Fibroblast of lung (primary cell): Measurements from ENCODE around the gene APOL2. TPM values are rescaled to one million over a fixed set of nuclear protein-coding genes. Genes with fewer than 3 reads are reported as not detected.
"Not testable (repeated sequence)": the region's sequence is repeated elsewhere in the genome, so short reads cannot be mapped to it uniquely, and the experiment has no call there.

Source experiments
- DNase-seq, 2 donors: peaks; one replicate each; pipeline versions ENCODE4 v3.0.0 to v3.0.0-alpha.2; 2010; ENCODE audit warnings: low read depth in 2 of 2
- H2AFZ ChIP-seq: 2 replicates; pipeline ENCODE4 v1.5.1; 2012; ENCODE audit warnings: low read length, control low read depth, inconsistent platforms
- H3K27ac ChIP-seq: 2 replicates; pipeline ENCODE4 v1.5.1; 2011; ENCODE audit warnings: low read length, control low read depth; ENCODE audit not compliant: insufficient read depth
- H3K27me3 ChIP-seq: 2 replicates; pipeline ENCODE4 v1.5.1; 2011; ENCODE audit warnings: mild to moderate bottlenecking, low read length; ENCODE audit not compliant: control insufficient read depth, insufficient read depth
- H3K36me3 ChIP-seq: 2 replicates; pipeline ENCODE4 v1.5.1; 2011; ENCODE audit warnings: low read length; ENCODE audit not compliant: control insufficient read depth, insufficient read depth
- H3K4me1 ChIP-seq: 2 replicates; pipeline ENCODE4 v1.5.1; 2011; ENCODE audit warnings: low read length; ENCODE audit not compliant: control insufficient read depth, insufficient read depth; ENCODE audit errors: extremely low read depth
- H3K4me2 ChIP-seq: 2 replicates; pipeline ENCODE4 v1.5.1; 2011; ENCODE audit warnings: low read length, control low read depth; ENCODE audit not compliant: insufficient read depth; ENCODE audit errors: extremely low read depth
- H3K4me3 ChIP-seq, 4 experiments: fragments of 200-600 bp in 1 of 4; sonication (generic) in 1 of 4; replicated peaks in 1 of 4; 2 replicates each; pipeline ENCODE4 v1.5.1; 2011 to 2016; ENCODE audit warnings: low read length in 4 of 4, low read depth in 3 of 4, mild to moderate bottlenecking in 3 of 4, control low read depth in 2 of 4, inconsistent platforms in 1 of 4, mixed read lengths in 1 of 4; ENCODE audit not compliant: insufficient read depth in 1 of 4; ENCODE audit errors: control extremely low read depth in 1 of 4
- H3K79me2 ChIP-seq: 2 replicates; pipeline ENCODE4 v1.5.1; 2012; ENCODE audit warnings: mild to moderate bottlenecking, low read length, inconsistent platforms; ENCODE audit not compliant: control insufficient read depth, insufficient read depth
- H3K9ac ChIP-seq: 2 replicates; pipeline ENCODE4 v1.5.1; 2011; ENCODE audit warnings: mild to moderate bottlenecking, low read length, control low read depth; ENCODE audit not compliant: insufficient read depth
- H3K9me3 ChIP-seq: 2 replicates; pipeline ENCODE4 v1.5.1; 2012; ENCODE audit warnings: low read depth, low read length; ENCODE audit not compliant: control insufficient read depth, insufficient read depth
- H4K20me1 ChIP-seq: 2 replicates; pipeline ENCODE4 v1.5.1; 2011; ENCODE audit warnings: low read length; ENCODE audit not compliant: control insufficient read depth, insufficient read depth; ENCODE audit errors: extremely low read depth
- EZH2 ChIP-seq: IDR thresholded peaks from 2 replicates; pipeline ENCODE4 v1.5.1; 2012; ENCODE audit warnings: low read length, control low read depth, mild to moderate bottlenecking; ENCODE audit errors: missing control alignments
- polyA plus RNA-seq, 2 donors: library from polyadenylated mRNA; depleted of rRNA in 1 of 2; stranded (reverse) in 1 of 2; unstranded in 1 of 2; fragments of >200 nt; gene quantifications; 2 replicates each; pipeline ENCODE4 v1.2.1, GENCODE V29; 2011 to 2012; ENCODE audit warnings: missing spikeins in 1 of 2
- total RNA-seq: library from RNA; depleted of rRNA; stranded (reverse); fragments of >200 nt; gene quantifications from 2 replicates; pipeline ENCODE4 v1.2.1, GENCODE V29; 2014
- TF ChIP-seq, protein P1 (sequence below), 2 donors: IDR thresholded peaks in 1 of 2; conservative IDR thresholded peaks in 1 of 2; 1 replicate in 1 of 2; 2 replicates in 1 of 2; pipeline ENCODE4 v1.5.1; 2011 to 2012; ENCODE audit warnings: low read length in 2 of 2, control low read depth in 1 of 2, inconsistent platforms in 1 of 2, low read depth in 1 of 2, mild to moderate bottlenecking in 1 of 2

APOL2 gene
- total and polyA plus RNA-seq, 2 donors (not counting 1 experiment from before 2014, with no cell fraction given), result 38.0 to 49.5 TPM

DNA sequence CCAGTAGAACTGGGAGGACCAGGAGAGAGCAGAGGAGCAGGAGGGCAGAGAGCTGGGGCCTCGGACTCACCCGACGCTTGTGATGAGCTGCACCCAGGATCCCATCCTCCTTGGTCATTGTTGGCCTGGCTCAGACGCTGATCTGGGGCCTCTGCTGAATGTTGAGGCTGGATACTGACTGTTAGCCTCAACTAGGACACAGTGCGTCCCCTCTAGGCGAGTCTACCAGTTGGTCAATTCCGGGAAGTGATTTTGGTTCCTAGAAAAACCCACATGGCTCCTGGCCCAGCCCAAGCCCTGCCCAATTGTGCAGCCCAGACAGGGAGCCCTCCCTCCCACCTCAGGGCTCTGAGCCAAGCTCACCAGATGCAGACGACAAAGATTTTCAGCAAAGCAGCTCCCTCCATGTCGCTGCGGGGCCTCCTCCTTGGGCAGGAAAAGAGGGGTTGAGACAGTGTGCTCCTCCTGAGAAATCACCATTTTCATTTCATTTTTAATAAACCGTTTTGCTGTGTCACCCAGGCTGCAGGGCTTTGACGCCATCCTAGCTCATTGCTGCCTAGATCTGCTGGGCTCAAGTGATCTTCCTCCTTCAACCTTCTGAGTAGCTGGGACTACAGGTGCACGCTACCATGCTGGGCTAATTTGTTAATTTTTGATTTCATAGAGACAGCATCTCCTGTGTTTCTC is 37.6 kb downstream of the APOL2 start, which contains the start of gene APOL4:
Gene APOL4, minus strand, starts transcription at position 180 of the 690 bp plus-strand sequence. Its CDS starts 75 bp downstream, at position 105.
- peak within 1 kb of the TSS; percentile 13 for H3K4me2 ChIP-seq

DNA sequence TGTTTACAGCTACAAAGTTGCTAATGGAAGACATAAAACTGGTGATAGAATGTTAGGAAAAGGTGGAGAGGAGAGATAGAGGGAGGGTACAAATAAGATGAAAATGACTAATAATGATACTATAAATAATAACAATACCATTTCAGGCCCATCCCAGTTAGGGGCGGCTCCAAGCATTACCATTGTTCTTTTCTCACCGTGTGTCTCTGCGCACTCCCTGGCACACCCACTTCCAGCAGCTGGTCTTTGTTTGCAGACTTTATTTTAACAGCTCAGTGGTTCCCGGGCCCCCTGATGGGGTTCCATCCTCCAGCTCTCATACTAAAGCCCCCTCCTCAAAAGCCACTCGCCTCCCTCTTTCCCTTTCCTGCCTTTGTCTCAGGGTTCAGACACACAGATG is 38.3 kb downstream of the APOL2 start:
- H3K9ac ChIP-seq, H3K9me3 ChIP-seq, H3K79me2 ChIP-seq, H4K20me1 ChIP-seq, H3K4me1 ChIP-seq, DNase-seq, H3K27me3 ChIP-seq, H3K4me2 ChIP-seq, H2AFZ ChIP-seq, H3K36me3 ChIP-seq, H3K27ac ChIP-seq: not testable (repeated sequence)
- H3K4me3 ChIP-seq, result peak overlapping the region in 1 of 4 experiments; percentile 14

More for the DNA sequence above, 37.6 kb downstream of the APOL2 start, which contains the start of gene APOL4:
- Histone ChIP-seq H3K9me3 (no peaks in the 10 kb centered on the region), H3K4me3 (peak within 1 kb of the TSS in 1 of 4 experiments; percentile 14), H3K79me2 (no peaks in the 10 kb centered on the region), H4K20me1 (no peaks in the 10 kb centered on the region), H3K36me3 (no peaks in the 10 kb centered on the region), H2AFZ (peak within 1 kb of the TSS; percentile 41), H3K27ac (no peak within 1 kb of the TSS), H3K9ac (no peak within 1 kb of the TSS), H3K27me3 (no peaks in the 10 kb centered on the region), H3K4me1 (peaks cover 4% of the 10 kb centered on the region)
- TF ChIP-seq, protein P1, sequence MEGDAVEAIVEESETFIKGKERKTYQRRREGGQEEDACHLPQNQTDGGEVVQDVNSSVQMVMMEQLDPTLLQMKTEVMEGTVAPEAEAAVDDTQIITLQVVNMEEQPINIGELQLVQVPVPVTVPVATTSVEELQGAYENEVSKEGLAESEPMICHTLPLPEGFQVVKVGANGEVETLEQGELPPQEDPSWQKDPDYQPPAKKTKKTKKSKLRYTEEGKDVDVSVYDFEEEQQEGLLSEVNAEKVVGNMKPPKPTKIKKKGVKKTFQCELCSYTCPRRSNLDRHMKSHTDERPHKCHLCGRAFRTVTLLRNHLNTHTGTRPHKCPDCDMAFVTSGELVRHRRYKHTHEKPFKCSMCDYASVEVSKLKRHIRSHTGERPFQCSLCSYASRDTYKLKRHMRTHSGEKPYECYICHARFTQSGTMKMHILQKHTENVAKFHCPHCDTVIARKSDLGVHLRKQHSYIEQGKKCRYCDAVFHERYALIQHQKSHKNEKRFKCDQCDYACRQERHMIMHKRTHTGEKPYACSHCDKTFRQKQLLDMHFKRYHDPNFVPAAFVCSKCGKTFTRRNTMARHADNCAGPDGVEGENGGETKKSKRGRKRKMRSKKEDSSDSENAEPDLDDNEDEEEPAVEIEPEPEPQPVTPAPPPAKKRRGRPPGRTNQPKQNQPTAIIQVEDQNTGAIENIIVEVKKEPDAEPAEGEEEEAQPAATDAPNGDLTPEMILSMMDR (conservative IDR thresholded peaks at IDR 0.05 in 1 of 2, IDR thresholded peaks at IDR 0.05 in 1 of 2; ENCODE audit: low read depth in 1 of 2, low read length in 2 of 2), result no peak
- TF ChIP-seq EZH2, result no peak
- DNase-seq, result peak in 1 of 2 donors; percentile 52

DNA sequence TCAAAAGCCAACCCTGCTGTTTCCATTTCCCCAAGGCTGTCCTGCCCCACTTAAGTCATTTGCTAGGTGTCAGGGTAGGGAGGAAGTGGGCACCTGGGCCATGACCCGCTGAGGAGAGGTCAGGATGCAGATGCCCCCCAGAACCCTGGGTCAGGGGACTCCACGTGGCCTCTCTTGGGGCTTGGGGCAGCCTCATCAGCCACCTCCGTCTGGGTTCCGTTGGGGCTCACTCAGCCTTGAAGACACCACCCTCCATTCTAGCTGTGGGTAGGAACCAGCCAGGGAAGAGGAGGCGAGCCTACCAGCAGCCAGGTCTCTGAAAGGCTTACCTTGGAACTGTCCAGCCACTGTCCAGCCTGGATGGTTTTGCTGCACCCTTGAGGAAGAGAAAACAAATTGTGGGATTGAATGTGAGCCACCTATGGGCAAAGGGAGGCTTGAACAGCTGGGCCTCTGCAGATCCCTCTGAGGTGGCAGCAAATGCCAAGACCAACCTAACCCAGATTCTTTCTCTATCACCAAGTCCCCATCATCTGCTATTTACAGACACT is 40.3 kb downstream of the APOL2 start:
- H3K9me3 ChIP-seq, result no peaks in the 10 kb centered on the region
- no peak overlapping the region for H3K4me3 ChIP-seq
- H2AFZ ChIP-seq, result no peak overlapping the region
- no peaks in the 10 kb centered on the region for H3K27me3 ChIP-seq
- H3K4me2 ChIP-seq, result no peak overlapping the region
- H3K36me3 ChIP-seq, result no peaks in the 10 kb centered on the region
- no peaks in the 10 kb centered on the region for H4K20me1 ChIP-seq
- H3K27ac ChIP-seq, result no peak overlapping the region
- no peak overlapping the region for H3K9ac ChIP-seq
- no peak for DNase-seq
- peaks cover 4% of the 10 kb centered on the region for H3K4me1 ChIP-seq
- H3K79me2 ChIP-seq, result no peaks in the 10 kb centered on the region
- TF ChIP-seq, protein P1 (conservative IDR thresholded peaks at IDR 0.05 in 1 of 2, IDR thresholded peaks at IDR 0.05 in 1 of 2; ENCODE audit: low read depth in 1 of 2, low read length in 2 of 2), result no peak
- no peak for TF ChIP-seq EZH2
